CD4-positive, alpha-beta T cell treated with Interleukin-17A for 4 hours (primary cell): ENCODE measurements around the gene SPRYD3.
A peak's percentile ranks its signal among the peaks of the same experiment; 100 is the strongest.
"Not testable (repeated sequence)": the region's sequence is repeated elsewhere in the genome, so short reads cannot be mapped to it uniquely, and the experiment has no call there.

Experiments used
- DNase-seq: peaks from one replicate; pipeline ENCODE4 v3.0.0-alpha.2; 2020; ENCODE audit warnings: mixed read lengths

Gene SPRYD3

GRCh38 chr12:53049571-53050318 lies 29.4 kb downstream of the SPRYD3 start, which contains the start of gene TNS2:
Gene TNS2, plus strand, starts transcription at chr12:53050065. Its CDS starts 121 bp downstream, at chr12:53050186.
- DNase-seq: no peak

DNA sequence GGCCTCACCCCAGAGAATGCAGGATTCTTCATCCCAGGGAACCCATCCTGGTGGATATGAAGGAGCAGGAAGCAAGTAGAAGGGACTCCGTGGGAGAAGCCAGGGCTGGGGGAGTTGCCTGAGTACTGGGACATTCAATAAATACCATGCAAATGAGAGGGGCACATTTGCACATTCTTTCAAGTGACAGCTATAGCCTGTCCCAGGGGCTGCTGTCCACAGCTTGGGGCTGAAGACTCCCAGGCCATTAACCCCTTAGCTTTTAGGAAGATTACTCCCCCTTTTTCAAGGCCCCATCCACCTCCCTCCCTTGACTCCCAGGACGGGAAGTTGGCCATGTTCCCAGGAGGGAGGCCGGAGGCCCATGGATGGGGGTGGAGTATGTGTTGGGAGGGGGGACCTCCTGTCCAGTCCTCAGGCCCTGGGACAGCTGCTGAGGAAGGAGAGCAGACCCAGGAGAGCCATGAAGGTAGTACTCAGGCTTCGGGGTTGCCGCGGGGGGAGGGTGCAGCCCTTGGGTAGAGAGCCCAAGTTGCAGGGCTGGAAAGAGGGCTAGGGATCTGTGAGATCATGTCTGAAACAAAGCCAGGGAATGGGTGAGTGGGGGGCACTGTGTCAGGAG lies 30.3 kb downstream of the SPRYD3 start:
- no peak for DNase-seq

GRCh38 chr12:53048033-53048779 lies 31.0 kb downstream of the SPRYD3 start:
- DNase-seq: no peak

- DNase-seq: peak; percentile 79
These were observed 31.8 kb downstream of the SPRYD3 start for GRCh38 chr12:53047221-53048032.

- DNase-seq: no peak
These were observed 32.5 kb downstream of the SPRYD3 start for GRCh38 chr12:53046655-53047220.

DNA sequence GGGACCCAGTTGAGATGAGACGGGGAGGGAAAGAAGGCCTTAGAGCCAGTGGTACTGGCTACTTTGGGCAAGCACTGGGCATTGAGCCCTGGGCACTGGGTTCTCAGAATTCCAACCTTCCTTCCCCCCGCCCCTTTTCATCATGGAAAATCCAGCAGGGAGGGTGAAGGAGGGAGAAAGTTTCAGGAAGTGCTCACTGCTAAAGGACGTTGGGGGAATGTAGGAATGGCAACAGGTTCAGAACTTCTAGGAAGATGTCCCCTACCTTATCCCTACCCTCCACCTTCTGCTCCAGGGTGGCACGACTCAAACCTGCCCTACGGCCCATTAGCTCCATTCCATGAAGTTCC lies 33.5 kb downstream of the SPRYD3 start:
- DNase-seq: no peak

GRCh38 chr12:53044896-53045695 lies 34.1 kb downstream of the SPRYD3 start:
- DNase-seq: no peak

- no peak for DNase-seq
These were observed 35.1 kb downstream of the SPRYD3 start for GRCh38 chr12:53044052-53044581.

- DNase-seq: no peak
These were observed 36.4 kb downstream of the SPRYD3 start for GRCh38 chr12:53042607-53043454.

- DNase-seq: no peak
These were observed 39.3 kb downstream of the SPRYD3 start for GRCh38 chr12:53039851-53040250.

GRCh38 chr12:53036802-53037201 lies 42.4 kb downstream of the SPRYD3 start:
- DNase-seq: no peak

DNA sequence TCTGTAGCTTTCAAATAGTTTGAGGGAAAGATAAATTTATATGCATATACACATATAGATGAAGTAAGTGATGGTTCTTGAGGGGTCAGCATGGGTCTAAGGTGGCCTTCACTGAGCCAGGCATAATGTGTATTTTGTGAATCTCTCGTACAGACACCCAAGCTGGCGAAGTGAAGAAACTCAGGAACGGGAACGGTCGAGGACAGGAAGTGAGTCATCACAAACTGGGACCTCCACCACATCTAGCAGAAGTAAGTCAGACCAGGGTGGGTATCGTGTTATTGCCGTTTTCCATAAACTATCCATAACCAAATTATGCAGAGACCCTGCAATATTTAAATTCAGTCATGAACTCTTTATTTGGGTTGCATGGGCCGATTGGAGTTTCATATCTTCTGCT lies 44.7 kb downstream of the SPRYD3 start:
- DNase-seq: no peak

DNA sequence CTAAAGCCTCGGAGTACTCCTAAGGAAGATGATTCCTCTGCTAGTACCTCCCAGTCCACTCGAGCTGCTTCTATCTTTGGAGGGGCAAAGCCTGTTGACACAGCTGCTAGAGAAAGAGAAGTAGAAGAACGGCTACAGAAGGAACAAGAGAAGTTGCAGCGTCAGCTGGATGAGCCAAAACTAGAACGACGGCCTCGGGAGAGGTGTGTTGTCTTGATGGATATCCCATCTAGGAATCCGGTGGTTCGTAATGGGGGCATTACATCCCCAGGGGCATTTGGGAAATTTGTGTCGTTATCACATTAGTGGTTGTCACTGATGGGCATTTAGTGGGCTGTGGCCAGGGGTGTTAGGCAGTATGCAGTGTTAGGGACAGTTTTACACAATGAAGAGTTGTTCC lies 45.4 kb downstream of the SPRYD3 start:
- not testable (repeated sequence) for DNase-seq

GRCh38 chr12:53031616-53032015 lies 47.6 kb downstream of the SPRYD3 start:
- DNase-seq: no peak

- DNase-seq: not testable (repeated sequence)
These were observed 52.2 kb downstream of the SPRYD3 start for GRCh38 chr12:53027014-53027413.

DNA sequence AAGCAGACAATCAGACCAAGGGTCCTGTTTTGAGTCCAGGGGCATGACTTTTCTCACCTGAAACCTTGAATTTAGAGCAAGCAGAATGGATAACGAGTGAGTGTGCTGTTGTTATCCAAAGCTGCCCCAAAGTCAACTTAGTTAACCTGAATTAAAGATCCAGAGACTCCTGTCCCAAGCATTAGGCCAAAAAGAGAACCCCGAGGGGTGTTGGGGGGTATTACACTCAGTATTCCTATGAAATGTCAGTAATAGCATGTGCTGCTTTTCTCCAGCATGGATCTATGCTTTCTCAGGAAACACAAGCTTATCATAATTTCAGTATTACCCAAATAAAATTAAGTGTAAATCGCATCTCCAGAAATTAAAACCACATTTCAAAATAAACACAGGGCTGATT lies 53.9 kb downstream of the SPRYD3 start:
- no peak for DNase-seq

DNA sequence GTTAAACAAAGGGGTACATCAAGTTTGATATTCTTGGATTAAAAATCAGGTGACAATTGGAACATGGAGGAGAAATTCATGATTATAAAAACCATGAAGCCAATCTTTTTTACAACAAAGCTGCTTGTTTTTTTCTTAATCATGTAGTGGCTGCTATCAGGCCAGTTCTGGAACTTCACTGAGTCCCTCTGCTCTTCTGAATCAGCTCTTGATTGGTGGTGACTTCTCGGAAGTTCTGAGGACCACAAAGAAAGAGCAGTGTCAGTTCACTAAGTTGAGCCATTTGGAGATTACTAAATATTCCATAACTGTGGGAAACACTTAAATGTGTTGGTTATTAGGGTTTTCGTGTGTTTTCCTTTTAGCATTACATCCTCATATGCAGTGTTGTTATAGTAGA lies 64.5 kb downstream of the SPRYD3 start:
- no peak for DNase-seq
